ENCODE results near the gene TAF11L11. TPM values are rescaled to one million over a fixed set of nuclear protein-coding genes. Genes with fewer than 3 reads are reported as not detected.

Gene TAF11L11
- total and polyA plus RNA-seq, 2 donors (not counting 1 experiment from before 2014, with no cell fraction given): not detected

- Histone ChIP-seq H3K27me3 (replicated peaks in 1 of 4; ENCODE audit: control extremely low read depth in 1 of 4, control insufficient read depth in 3 of 4, insufficient read depth in 4 of 4, low read length in 3 of 4) (no peaks in the 10 kb centered on the region), H3K79me2 (ENCODE audit: control insufficient read depth, insufficient read depth, low read length) (no peaks in the 10 kb centered on the region), H3K9ac (ENCODE audit: low read length) (no peak overlapping the region), H3K4me3 (ENCODE audit: control extremely low read depth in 1 of 5, extremely low read depth in 1 of 5, insufficient read depth in 1 of 5, low read depth in 2 of 5, low read length in 4 of 5) (no peak overlapping the region), H4K20me1 (ENCODE audit: control insufficient read depth, insufficient read depth, low read length, poor library complexity, severe bottlenecking) (no peaks in the 10 kb centered on the region), H2AFZ (ENCODE audit: insufficient read depth, low read depth, low read length, poor library complexity, severe bottlenecking) (no peak overlapping the region), H3K9me3 (ENCODE audit: control extremely low read depth in 1 of 3, control insufficient read depth in 2 of 3, insufficient read depth in 1 of 3, low read length in 2 of 3) (peaks cover 0 to 11% (median 0%) of the 10 kb centered on the region in 3 donors), H3K36me3 (replicated peaks in 1 of 2; ENCODE audit: control extremely low read depth in 1 of 2, control insufficient read depth in 1 of 2, extremely low read depth in 1 of 2, insufficient read depth in 2 of 2, low read length in 1 of 2) (no peaks in the 10 kb centered on the region), H3K27ac (ENCODE audit: low read length in 2 of 2) (no peak overlapping the region), H3K4me2 (replicated peaks; ENCODE audit: low read depth, low read length, poor library complexity, severe bottlenecking) (no peak overlapping the region), H3K4me1 (ENCODE audit: control insufficient read depth in 2 of 2, insufficient read depth in 2 of 2, low read length in 2 of 2) (no peaks in the 10 kb centered on the region)
- Mint-ChIP-seq H3K27ac (no peak overlapping the region), H3K4me1 (no peaks in the 10 kb centered on the region), H3K9me3 (ENCODE audit: insufficient read depth) (peaks cover 3% of the 10 kb centered on the region), H3K4me3 (no peak overlapping the region), H3K27me3 (peaks cover 4% of the 10 kb centered on the region)
- CTCF ChIA-PET: no interaction called here
- intact Hi-C loops (cut with micrococcal nuclease): no loop called here
- ATAC-seq (ENCODE audit: low read depth) (no peak), DNase-seq (no peak)
- 82% methylated on average over 2 of the region's 3 CpGs for WGBS (ENCODE audit: insufficient coverage)
- POLR2A ChIA-PET: no interaction called here
- no peak for TF ChIP-seq CTCF (IDR thresholded peaks at IDR 0.05)
- TF ChIP-seq EZH2 (IDR thresholded peaks at IDR 0.05; ENCODE audit: borderline replicate concordance, insufficient read depth, low read depth, low read length, poor library complexity, severe bottlenecking): no peak
Measured at GRCh38 chr5:17619354-17619753, 15.4 kb downstream of the TAF11L11 start.

GRCh38 chr5:17620627-17621026 is 16.6 kb downstream of the TAF11L11 start:
- no peak overlapping the region for H3K4me2 ChIP-seq (replicated peaks; ENCODE audit: low read depth, low read length, poor library complexity, severe bottlenecking)
- no peak for DNase-seq
- CTCF ChIA-PET: no interaction called here
- no peaks in the 10 kb centered on the region for H3K27me3 ChIP-seq (replicated peaks in 1 of 4; ENCODE audit: control extremely low read depth in 1 of 4, control insufficient read depth in 3 of 4, insufficient read depth in 4 of 4, low read length in 3 of 4)
- H3K4me1 Mint-ChIP-seq: no peaks in the 10 kb centered on the region
- no peaks in the 10 kb centered on the region for H3K36me3 ChIP-seq (replicated peaks in 1 of 2; ENCODE audit: control extremely low read depth in 1 of 2, control insufficient read depth in 1 of 2, extremely low read depth in 1 of 2, insufficient read depth in 2 of 2, low read length in 1 of 2)
- H3K9ac ChIP-seq (ENCODE audit: low read length): no peak overlapping the region
- no peak overlapping the region for H3K27ac ChIP-seq (ENCODE audit: low read length in 2 of 2)
- H3K27ac Mint-ChIP-seq: no peak overlapping the region
- WGBS (ENCODE audit: insufficient coverage): 95% methylated on average over 17 of the region's 17 CpGs
- H3K4me1 ChIP-seq (ENCODE audit: control insufficient read depth in 2 of 2, insufficient read depth in 2 of 2, low read length in 2 of 2): no peaks in the 10 kb centered on the region
- POLR2A ChIA-PET: no interaction called here
- no peaks in the 10 kb centered on the region for H3K79me2 ChIP-seq (ENCODE audit: control insufficient read depth, insufficient read depth, low read length)
- no peak overlapping the region for H2AFZ ChIP-seq (ENCODE audit: insufficient read depth, low read depth, low read length, poor library complexity, severe bottlenecking)
- H3K27me3 Mint-ChIP-seq: peaks cover 4% of the 10 kb centered on the region
- no peak for TF ChIP-seq EZH2 (IDR thresholded peaks at IDR 0.05; ENCODE audit: borderline replicate concordance, insufficient read depth, low read depth, low read length, poor library complexity, severe bottlenecking)
- TF ChIP-seq CTCF (IDR thresholded peaks at IDR 0.05): no peak
- intact Hi-C loops (cut with micrococcal nuclease): no loop called here
- no peak overlapping the region for H3K4me3 ChIP-seq (ENCODE audit: control extremely low read depth in 1 of 5, extremely low read depth in 1 of 5, insufficient read depth in 1 of 5, low read depth in 2 of 5, low read length in 4 of 5)
- no peaks in the 10 kb centered on the region for H4K20me1 ChIP-seq (ENCODE audit: control insufficient read depth, insufficient read depth, low read length, poor library complexity, severe bottlenecking)
- H3K9me3 ChIP-seq (ENCODE audit: control extremely low read depth in 1 of 3, control insufficient read depth in 2 of 3, insufficient read depth in 1 of 3, low read length in 2 of 3): peaks cover 0 to 9% (median 0%) of the 10 kb centered on the region in 3 donors
- no peak for ATAC-seq (ENCODE audit: low read depth)
- H3K9me3 Mint-ChIP-seq (ENCODE audit: insufficient read depth): peaks cover 3% of the 10 kb centered on the region
- no peak overlapping the region for H3K4me3 Mint-ChIP-seq

All from B cell (primary cell).